GM19372 (cell line): Measurements from ENCODE around the gene MRC2.

Experiments used
- ATAC-seq: cut with Tn5 transposase; IDR thresholded peaks from one replicate; pipeline ENCODE4 v1.9.1; 2021; ENCODE audit warnings: mild to moderate bottlenecking, low read depth, moderate library complexity; ENCODE audit not compliant: unreplicated experiment

Gene MRC2

GRCh38 chr17:62657145-62657665 is 29.7 kb downstream of the MRC2 start:
- ATAC-seq: no peak

- no peak for ATAC-seq
Observed at GRCh38 chr17:62657690-62658089, 30.2 kb downstream of the MRC2 start.

DNA sequence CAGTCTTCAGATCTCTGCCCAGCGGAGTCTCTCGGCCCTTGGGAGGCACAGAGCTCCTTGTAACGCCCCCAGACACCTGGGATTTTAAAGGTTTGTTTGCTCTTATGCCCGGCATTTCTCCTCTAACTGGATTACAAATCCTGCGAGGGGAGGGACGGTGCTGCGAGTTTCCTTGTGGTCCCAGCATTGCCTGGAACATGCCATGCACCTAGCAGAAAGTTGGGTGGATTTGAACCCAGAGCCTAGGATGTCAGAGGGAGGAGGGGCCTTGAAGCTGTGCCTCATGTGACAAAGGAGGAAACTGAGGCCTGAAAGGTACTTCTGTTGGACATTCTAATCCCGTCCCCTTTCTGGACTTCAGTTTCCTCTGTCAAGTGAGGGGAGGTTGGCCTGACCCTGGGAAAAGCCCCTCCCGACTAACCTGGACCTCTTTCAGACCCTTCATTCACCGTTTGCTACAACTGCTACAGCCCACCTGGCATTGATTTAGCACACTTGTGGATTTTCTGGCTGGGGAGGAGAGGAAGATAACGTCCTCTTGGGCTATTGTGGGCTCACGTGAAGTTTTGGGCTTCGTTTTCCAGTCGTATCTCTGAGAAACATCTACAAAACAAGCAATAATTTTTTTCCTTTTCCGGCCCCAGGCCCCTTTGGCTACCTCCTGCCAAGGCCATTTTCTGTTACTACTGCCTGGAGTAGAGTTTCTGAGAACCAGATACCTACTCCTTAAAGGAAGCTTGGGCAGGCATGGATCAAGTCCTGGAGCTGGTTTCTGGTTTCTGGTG is 30.9 kb downstream of the MRC2 start:
- ATAC-seq: no peak

- no peak for ATAC-seq
Observed at GRCh38 chr17:62660629-62661118, 33.2 kb downstream of the MRC2 start.

DNA sequence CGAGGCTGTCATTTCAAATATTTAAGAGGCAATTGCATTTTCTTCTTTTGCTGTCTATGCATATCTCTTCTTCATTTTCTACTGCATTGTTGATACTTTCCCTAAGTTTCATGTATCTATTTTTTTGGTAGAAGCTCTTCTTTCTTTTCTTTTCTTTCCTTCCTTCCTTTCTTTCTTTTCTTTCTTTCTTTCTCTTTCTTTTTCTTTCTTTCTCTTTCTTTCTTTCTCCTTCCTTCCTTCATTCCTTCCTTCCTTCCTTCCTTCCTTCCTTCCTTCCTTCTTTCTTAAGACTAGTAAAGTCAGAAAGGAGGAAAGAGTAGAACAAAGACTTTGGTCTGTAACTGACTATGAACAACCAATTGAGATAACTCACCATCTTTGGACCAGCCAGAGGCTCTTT is 33.9 kb downstream of the MRC2 start:
- no peak for ATAC-seq

- no peak for ATAC-seq
Observed at GRCh38 chr17:62662855-62663254, 35.4 kb downstream of the MRC2 start.

- no peak for ATAC-seq
Observed at GRCh38 chr17:62663304-62663703, 35.8 kb downstream of the MRC2 start.

DNA sequence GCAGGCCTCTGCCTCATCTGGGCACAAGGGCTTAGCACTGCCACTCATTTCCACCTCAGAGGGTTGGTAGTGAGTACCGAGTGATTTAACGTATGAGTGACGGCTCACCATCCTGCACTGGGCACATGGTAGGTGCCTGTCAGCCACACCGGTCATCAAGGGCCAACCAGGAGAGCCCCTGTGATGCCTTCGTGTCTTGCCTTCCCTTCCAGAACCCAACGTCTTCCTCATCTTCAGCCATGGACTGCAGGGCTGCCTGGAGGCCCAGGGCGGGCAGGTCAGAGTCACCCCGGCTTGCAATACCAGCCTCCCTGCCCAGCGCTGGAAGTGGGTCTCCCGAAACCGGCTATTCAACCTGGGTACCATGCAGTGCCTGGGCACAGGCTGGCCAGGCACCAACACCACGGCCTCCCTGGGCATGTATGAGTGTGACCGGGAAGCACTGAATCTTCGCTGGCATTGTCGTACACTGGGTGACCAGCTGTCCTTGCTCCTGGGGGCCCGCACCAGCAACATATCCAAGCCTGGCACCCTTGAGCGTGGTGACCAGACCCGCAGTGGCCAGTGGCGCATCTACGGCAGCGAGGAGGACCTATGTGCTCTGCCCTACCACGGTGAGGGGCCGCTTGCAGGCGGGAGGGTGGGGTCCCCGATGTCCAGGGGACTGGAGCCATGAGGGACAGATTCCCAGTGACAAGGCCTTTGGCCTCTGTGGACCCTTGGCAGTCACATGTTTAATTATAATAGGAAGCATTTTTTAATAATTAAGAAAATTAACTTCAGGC is 37.1 kb downstream of the MRC2 start:
- no peak for ATAC-seq

GRCh38 chr17:62665599-62665998 is 38.1 kb downstream of the MRC2 start:
- no peak for ATAC-seq

- no peak for ATAC-seq
Observed at GRCh38 chr17:62666061-62666800, 38.8 kb downstream of the MRC2 start.

- no peak for ATAC-seq
Observed at GRCh38 chr17:62666801-62667591, 39.5 kb downstream of the MRC2 start.

DNA sequence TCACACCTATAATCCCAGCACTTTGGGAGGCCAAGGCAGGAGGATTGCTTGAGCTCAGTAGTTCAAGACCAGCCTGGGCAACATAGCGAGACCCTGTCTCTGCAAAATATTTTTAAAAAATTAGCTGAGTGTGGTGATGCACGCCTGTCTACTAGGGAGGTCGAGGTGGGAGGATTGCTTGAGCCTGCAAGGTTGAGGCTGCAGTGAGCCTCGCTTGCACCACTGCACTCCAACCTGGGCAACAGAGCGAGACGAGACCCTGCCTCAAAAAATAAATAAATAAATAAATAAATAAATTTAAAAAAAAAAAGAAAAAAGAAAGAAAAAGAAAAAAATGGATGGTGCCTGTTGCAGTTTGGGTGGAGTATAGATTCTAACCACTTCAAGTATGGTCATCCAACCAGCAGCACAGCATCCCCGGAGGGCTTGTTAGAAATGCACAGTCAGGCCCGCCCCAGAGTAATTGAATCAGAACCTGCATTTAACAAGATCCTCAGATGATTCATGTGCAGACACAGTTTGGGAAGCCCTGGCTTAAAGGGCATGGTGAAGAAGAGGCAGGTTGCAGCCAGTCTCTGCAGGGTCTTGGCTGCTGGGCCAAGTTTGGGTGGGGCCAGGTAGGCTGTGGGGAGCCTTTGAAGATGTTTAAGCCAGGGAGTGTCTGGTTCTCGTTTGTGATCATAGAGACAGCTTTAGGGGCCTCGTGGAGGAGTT is 40.8 kb downstream of the MRC2 start:
- no peak for ATAC-seq

DNA sequence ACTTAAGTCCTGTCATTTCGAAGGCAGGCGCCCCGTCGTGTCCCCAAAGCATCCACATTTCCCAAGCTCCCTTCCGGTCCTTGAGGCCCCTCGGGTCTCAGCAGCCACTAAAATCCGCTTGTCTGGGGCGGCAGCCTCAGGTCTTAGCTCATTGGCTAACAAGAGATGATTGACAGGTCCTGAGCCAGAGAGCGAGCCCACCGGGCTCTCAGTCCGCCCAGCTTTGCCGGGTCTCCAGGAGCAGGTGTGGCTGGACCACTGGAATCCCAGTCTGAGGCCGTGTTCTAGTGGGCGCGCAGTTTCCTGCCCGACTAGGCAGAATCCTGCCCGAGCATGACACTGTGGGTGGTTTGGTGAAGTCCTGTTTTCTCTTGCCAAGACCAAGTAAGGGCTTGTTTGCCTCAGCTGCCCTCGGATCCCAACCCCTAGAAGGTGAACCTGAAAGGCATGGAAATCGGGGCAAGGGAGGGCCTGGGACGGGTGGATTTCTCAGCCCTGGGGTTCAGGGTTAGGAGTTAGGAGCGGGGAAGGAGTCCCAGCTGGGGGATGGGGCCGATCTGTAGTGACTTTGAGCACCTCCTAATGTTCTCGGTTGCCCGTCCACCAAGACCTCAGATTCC is 42.8 kb downstream of the MRC2 start:
- ATAC-seq: no peak

DNA sequence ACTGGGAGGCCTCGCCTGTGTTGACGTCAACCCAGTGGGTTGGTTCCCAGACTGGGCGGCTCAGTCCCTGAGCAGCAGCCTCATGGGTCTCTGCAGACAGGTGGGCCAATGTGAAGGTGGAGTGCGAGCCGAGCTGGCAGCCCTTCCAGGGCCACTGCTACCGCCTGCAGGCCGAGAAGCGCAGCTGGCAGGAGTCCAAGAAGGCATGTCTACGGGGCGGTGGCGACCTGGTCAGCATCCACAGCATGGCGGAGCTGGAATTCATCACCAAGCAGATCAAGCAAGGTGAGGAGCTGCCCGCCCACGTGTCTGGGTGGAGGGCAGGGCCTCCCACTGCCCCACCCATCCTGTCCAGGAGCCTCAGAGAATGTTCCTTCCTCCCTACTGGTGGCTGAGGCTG is 44.1 kb downstream of the MRC2 start:
- ATAC-seq: no peak

DNA sequence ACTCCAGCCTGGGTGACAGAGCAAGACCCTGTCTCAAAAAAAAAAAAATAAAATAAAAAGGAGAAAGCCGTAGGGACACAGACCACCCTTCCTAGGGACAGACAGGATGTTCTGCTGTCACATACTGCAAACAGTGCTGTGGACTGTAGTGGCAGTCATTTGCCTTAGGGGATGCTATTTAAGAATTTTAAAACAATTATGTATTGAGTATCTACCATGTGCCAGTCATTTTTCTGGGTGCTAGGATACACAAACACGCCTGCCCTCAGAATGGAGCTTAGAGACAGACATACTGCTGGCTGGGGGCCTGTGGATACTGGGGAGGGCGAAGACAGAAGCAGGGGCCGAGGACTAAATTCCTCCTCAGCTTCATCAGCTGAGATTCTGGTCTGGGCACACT is 45.5 kb downstream of the MRC2 start:
- no peak for ATAC-seq

DNA sequence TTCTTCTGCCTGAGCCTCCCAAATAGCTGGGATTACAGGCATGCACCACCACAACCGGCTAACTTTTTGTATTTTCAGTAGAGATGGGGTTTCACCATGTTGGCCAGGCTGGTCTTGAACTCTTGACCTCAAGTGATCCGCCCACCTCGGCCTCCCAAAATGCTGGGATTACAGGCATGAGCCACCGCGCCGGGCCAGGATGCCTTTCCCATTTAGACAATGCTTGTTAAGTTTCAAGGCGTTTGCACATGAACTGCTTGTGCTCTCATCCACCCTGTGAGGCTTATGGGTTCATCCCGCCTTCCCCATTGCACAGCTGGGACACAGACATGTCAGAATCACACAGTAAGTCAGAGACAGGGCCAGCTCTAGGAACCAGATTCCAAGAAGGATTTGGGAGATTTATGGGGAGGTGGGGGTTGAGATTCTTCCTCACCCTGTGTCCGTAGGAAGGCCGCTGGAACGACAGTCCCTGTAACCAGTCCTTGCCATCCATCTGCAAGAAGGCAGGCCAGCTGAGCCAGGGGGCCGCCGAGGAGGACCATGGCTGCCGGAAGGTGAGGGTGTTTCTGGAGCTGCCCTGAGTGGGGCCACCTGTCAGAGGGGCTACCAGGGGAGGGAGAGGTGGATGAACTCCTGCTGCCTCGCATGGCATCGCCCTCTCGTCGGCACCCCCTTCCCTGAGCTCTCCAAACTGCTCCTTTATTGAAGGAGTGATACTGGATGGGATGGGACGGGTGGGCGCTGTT is 46.3 kb downstream of the MRC2 start:
- no peak for ATAC-seq

GRCh38 chr17:62674363-62674739 is 46.9 kb downstream of the MRC2 start:
- ATAC-seq: no peak

- no peak for ATAC-seq
Observed at GRCh38 chr17:62674841-62675240, 47.4 kb downstream of the MRC2 start.
